Motor neuron (in vitro differentiated cells): ENCODE results near the gene PROZ. TPM values are rescaled to one million over a fixed set of nuclear protein-coding genes. Genes with fewer than 3 reads are reported as not detected.
"Not testable (repeated sequence)": the region's sequence is repeated elsewhere in the genome, so short reads cannot be mapped to it uniquely, and the experiment has no call there.

ENCODE experiments used
- ATAC-seq, 8 experiments: fragments of 200-7000 bp; cut with Tn5 transposase; replicated peaks in 6 of 8; 2 replicates each; pipeline ENCODE4 v1.8.0; 2021; ENCODE audit warnings: mild to moderate bottlenecking in 8 of 8, moderate library complexity in 8 of 8
- H3K27ac ChIP-seq, 2 donors: fragments of 250-450 bp; sonication (Bioruptor Pico); 2 replicates each; pipeline ENCODE4 v1.9.0; 2021; ENCODE audit warnings: antibody characterized with exemption in 2 of 2, mild to moderate bottlenecking in 2 of 2, moderate library complexity in 1 of 2
- H3K4me1 ChIP-seq, 2 donors: fragments of 250-450 bp; sonication (Bioruptor Pico); replicated peaks in 1 of 2; 2 replicates each; pipeline ENCODE4 v1.6.1; 2021; ENCODE audit warnings: antibody characterized with exemption in 2 of 2, mild to moderate bottlenecking in 2 of 2, moderate library complexity in 1 of 2
- H3K4me3 ChIP-seq, 5 donors: fragments of 250-450 bp; sonication (Bioruptor Pico); 2 replicates each; pipeline ENCODE4 v1.9.0; 2021; ENCODE audit warnings: antibody characterized with exemption in 5 of 5, mild to moderate bottlenecking in 5 of 5, moderate library complexity in 4 of 5
- WGBS, 10 experiments: fragments of 450-650 bp; shearing (Covaris generic); methylation state at CpG; one replicate each; pipeline ENCODE4 v1.0.0; 2022; 5-methylcytosine and 5-hydroxymethylcytosine counted together
- in situ Hi-C, 9 experiments: fragments of 400-800 bp; cut with MboI; loops; one replicate each; pipeline ENCODE4 v1.15.0; 2021; ENCODE audit warnings: low sequenced_read_pairs in 9 of 9, low pct_unique_long_range_greater_than_20kb in 2 of 9; ENCODE audit not compliant: unreplicated experiment in 9 of 9
- total RNA-seq, 8 experiments: library from RNA; unstranded; fragments of 300-600 nt; gene quantifications; 2 replicates each; pipeline versions ENCODE4 v1.2.3 to v1.2.4, GENCODE V29; 2022

Gene PROZ, protein sequence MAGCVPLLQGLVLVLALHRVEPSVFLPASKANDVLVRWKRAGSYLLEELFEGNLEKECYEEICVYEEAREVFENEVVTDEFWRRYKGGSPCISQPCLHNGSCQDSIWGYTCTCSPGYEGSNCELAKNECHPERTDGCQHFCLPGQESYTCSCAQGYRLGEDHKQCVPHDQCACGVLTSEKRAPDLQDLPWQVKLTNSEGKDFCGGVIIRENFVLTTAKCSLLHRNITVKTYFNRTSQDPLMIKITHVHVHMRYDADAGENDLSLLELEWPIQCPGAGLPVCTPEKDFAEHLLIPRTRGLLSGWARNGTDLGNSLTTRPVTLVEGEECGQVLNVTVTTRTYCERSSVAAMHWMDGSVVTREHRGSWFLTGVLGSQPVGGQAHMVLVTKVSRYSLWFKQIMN
- total RNA-seq = 1 to 10 TPM in 1 of 8 experiments, under 1 TPM in 6, not detected in 1; 0.05 to 1.1 (median 0.29) TPM

DNA sequence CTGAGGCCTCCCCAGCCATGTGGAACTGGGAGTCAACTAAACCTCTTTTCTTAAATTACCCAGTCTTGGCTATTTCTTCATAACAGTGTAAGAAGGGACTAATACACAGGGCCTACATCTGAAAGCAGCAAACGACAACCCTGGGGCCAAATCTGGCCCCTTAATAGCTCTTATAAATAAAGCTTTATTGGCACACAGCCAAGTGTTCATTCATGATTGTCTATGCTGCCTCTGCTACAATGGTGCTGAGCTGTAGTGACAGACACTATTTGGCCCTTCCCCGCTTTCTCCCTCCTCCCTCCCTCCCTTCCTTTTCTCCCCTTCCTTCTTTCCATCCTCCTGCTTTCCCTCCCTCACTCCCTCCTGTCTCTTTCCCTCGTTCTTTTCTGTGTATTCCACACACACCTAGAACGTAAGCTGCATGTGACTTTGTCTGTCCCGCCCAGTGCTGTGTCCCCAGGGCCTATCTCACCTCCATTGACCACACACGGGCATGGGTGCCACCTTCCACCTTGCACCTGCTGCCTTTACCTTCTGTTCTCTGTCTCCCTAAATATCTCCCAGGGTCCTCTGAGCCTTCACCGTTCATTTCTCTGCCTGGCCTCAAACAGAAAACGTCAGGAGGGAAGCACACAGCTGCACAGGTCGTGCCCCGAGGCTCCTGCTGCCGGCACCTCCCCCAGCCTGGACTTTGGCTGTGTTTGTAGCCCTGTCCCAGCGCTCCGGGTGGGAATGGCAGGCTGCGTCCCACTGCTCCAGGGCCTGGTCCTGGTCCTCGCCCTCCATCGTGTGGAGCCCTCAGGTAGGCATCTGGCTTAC, at the start of gene PROZ:
TSS of gene PROZ (plus strand) at position 720 of the 819 bp plus-strand sequence. CDS start at position 733, 13 bp downstream.
- Histone ChIP-seq H3K4me3 (no peak within 1 kb of the TSS), H3K4me1 (peaks cover 6 to 14% of the 10 kb centered on the region in 2 donors), H3K27ac (no peak within 1 kb of the TSS)
- in situ Hi-C loops = no loop called here
- WGBS, 10 experiments = 19 to 100% (median 60%) methylated on average over 1 to 13 of the region's 16 CpGs; no CpG with 5 or more reads in 1 of the 10 experiments
- ATAC-seq = no peak

- in situ Hi-C loops = no loop called here
- ATAC-seq = peak in 4 of 8 experiments; percentile 5 to 18 (median 12)
- WGBS, 10 experiments = 23 to 92% (median 70%) methylated on average over 5 to 10 of the region's 73 CpGs; no CpG with 5 or more reads in 7 of the 10 experiments
- H3K4me3 ChIP-seq = no peak overlapping the region
- H3K4me1 ChIP-seq = peaks cover 0 to 6% of the 10 kb centered on the region in 2 donors
- H3K27ac ChIP-seq = no peak overlapping the region
Observed at GRCh38 chr13:113109151-113110047, 49.0 kb upstream of the PROZ start.

DNA sequence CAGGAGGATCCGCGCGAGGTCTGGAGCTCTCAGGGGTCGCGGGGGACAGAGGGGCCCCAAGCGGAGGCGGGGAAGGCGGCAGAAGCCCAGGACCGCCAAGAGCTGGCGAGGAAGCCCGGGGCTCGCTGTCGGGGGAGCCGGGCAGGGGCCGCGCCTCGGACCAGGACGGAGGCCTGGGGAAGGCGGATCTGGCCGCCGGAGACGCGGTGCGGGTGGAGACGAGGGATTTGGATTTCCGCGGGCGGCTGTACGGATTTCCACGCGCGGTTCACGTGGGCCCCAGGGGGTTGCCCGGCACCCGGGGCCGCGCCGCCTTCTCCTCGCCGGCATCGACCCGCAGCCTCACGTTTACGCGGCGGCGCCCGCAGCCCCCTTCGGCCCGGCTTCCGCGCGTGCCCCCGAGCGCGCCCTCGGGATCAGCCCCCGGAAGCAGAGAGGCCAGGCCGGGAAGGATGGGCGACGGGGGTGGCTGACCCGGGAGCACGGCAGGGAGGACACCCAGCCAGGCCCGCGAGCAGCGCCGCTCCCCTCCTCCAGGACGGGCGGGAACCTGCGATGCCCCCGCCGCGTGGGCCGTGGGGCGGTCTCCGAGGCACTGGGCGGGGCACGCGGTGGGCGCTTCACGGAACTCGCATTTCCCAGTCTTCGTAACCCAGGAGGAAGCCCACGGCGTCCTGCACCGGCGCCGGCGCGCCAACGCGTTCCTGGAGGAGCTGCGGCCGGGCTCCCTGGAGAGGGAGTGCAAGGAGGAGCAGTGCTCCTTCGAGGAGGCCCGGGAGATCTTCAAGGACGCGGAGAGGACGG, 48.2 kb upstream of the PROZ start:
- H3K27ac ChIP-seq = no peak overlapping the region
- peak overlapping the region; percentile 12 to 37 (median 30) for H3K4me3 ChIP-seq
- peaks cover 0 to 6% of the 10 kb centered on the region in 2 donors for H3K4me1 ChIP-seq
- 0 to 20% (median 0%) methylated on average over 1 to 3 of the region's 99 CpGs; no CpG with 5 or more reads in 7 of the 10 experiments for WGBS, 10 experiments
- in situ Hi-C loops = no loop called here
- peak in 7 of 8 experiments; percentile 36 to 73 (median 70) for ATAC-seq

GRCh38 chr13:113110852-113111315, 47.6 kb upstream of the PROZ start:
- no peak for ATAC-seq
- in situ Hi-C loops = no loop called here
- Histone ChIP-seq H3K4me1 (peaks cover 0 to 2% of the 10 kb centered on the region in 2 donors), H3K27ac (no peak overlapping the region), H3K4me3 (peak overlapping the region; percentile 12 to 37 (median 30))
- 0 to 17% (median 11%) methylated on average over 1 to 5 of the region's 49 CpGs; no CpG with 5 or more reads in 7 of the 10 experiments for WGBS, 10 experiments

DNA sequence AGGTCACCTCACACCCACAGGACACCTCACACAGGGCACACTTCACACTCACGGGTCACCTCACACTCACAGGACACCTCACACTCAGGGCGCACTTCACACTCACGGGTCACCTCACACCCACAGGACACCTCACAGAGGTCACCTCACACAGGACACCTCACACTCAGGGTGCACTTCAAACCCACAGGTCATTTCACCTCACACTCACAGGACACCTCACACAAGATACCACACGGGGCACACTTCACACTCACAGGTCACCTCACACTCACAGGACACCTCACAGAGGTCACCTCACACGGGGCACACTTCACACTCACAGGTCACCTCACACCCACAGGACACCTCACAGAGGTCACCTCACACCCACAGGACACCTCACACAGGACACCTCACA, 46.6 kb upstream of the PROZ start:
- H3K27ac ChIP-seq, H3K4me3 ChIP-seq, in situ Hi-C loops, H3K4me1 ChIP-seq, ATAC-seq: not testable (repeated sequence)
- no CpG with 5 or more reads among the region's 5 CpGs for WGBS, 10 experiments

GRCh38 chr13:113112475-113112874, 46.0 kb upstream of the PROZ start:
- no CpG with 5 or more reads among the region's 1 CpG for WGBS, 10 experiments
- H3K4me1 ChIP-seq, in situ Hi-C loops, ATAC-seq, H3K27ac ChIP-seq, H3K4me3 ChIP-seq: not testable (repeated sequence)

GRCh38 chr13:113112893-113113845, 45.3 kb upstream of the PROZ start:
- in situ Hi-C loops = no loop called here
- Histone ChIP-seq H3K4me3 (no peak overlapping the region), H3K27ac (no peak overlapping the region), H3K4me1 (no peaks in the 10 kb centered on the region)
- whole genome bisulfite sequencing, 10 experiments = 0 to 89% (median 56%) methylated on average over 1 to 4 of the region's 9 CpGs; no CpG with 5 or more reads in 3 of the 10 experiments
- ATAC-seq = no peak

DNA sequence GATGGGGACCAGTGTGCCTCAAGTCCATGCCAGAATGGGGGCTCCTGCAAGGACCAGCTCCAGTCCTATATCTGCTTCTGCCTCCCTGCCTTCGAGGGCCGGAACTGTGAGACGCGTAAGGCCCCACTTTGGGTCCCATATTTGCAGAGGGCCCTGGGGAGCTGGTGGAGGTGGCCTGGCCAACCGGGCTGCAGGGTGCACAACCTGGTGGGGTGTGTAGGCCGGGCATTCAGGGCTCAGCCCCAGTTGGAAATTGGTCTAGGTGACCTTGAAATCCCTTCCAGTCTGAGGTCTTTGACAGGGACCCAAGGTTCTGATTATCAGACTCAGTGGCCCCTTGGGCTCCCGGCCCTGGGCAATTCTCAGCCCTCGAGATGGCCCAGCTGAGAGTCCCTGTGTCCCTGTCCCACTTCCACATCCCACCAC, 44.6 kb upstream of the PROZ start:
- Histone ChIP-seq H3K4me3 (no peak overlapping the region), H3K27ac (no peak overlapping the region), H3K4me1 (no peaks in the 10 kb centered on the region)
- WGBS, 10 experiments = 55 to 100% (median 60%) methylated on average over 1 to 2 of the region's 8 CpGs; no CpG with 5 or more reads in 5 of the 10 experiments
- in situ Hi-C loops = no loop called here
- ATAC-seq = no peak

GRCh38 chr13:113114511-113115362, 43.7 kb upstream of the PROZ start:
- WGBS, 10 experiments = 10 to 92% (median 79%) methylated on average over 1 to 7 of the region's 17 CpGs; no CpG with 5 or more reads in 2 of the 10 experiments
- ATAC-seq = no peak
- in situ Hi-C loops = no loop called here

DNA sequence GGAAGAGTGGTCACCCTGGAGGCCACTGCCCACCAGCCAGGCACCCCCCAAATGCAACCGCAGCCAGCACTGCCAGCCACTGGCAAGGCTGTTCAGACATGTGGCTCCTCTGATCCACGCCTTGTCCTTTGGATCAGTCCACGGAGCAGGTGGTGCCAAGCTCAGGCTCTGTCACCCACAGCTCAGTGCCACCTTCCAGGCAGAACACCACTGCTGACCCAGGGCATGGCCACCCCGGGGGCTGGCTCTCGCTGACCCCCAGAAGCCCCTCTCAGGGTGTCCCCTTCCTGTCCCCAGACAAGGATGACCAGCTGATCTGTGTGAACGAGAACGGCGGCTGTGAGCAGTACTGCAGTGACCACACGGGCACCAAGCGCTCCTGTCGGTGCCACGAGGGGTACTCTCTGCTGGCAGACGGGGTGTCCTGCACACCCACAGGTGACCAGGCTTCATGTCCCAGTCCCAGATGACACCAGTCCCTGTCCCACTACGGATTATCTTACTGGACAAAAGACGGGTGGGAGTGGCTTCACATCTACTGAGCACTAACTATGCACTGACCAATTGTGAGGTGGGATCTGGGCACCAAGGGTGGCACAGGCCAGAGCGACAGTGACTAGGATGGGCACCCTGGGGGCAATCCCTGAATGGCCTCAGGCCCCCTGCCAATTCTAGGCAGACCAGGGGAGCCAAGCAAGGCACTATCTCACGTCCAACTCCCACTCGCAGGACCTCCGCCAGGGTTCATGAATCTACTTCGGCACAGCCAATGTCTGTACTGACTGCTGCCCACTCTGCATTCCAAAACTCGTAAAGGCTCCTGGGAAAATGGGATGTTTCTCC, 42.9 kb upstream of the PROZ start:
- no peak for ATAC-seq
- WGBS, 10 experiments = 0 to 78% (median 60%) methylated on average over 1 to 8 of the region's 21 CpGs; no CpG with 5 or more reads in 5 of the 10 experiments
- H3K27ac ChIP-seq = no peak overlapping the region
- in situ Hi-C loops = no loop called here
- no peaks in the 10 kb centered on the region for H3K4me1 ChIP-seq
- H3K4me3 ChIP-seq = no peak overlapping the region

More at GRCh38 chr13:113114511-113115362, 43.7 kb upstream of the PROZ start:
- H3K27ac ChIP-seq = no peak overlapping the region
- H3K4me3 ChIP-seq = no peak overlapping the region
- no peaks in the 10 kb centered on the region for H3K4me1 ChIP-seq
